OCI-LY1 (cell line): ENCODE data around the gene CNTN5.

Experiments
- H2AFZ ChIP-seq: fragments of 200-600 bp; sonication (generic), shearing (Covaris generic); 2 replicates; pipeline ENCODE4 v1.6.0; 2014; ENCODE audit warnings: antibody characterized with exemption, mild to moderate bottlenecking, low read length
- H3F3A ChIP-seq: fragments of 200-600 bp; sonication (generic), shearing (Covaris generic); 2 replicates; pipeline ENCODE4 v1.6.0; 2014; ENCODE audit warnings: mild to moderate bottlenecking, antibody characterized with exemption, low read length, moderate library complexity; ENCODE audit not compliant: insufficient read depth
- H3K27ac ChIP-seq: fragments of 200-600 bp; sonication (generic); 2 replicates; pipeline ENCODE4 v1.5.1; 2014; ENCODE audit warnings: low read length, mixed run types, mild to moderate bottlenecking, low read depth; ENCODE audit not compliant: poor library complexity, severe bottlenecking
- H3K27me3 ChIP-seq: fragments of 200-600 bp; sonication (generic); 2 replicates; pipeline ENCODE4 v1.6.0; 2014; ENCODE audit warnings: antibody characterized with exemption, mild to moderate bottlenecking, low read length, moderate library complexity; ENCODE audit not compliant: insufficient read depth
- H3K36me3 ChIP-seq: fragments of 200-600 bp; sonication (generic); 2 replicates; pipeline ENCODE4 v1.6.1; 2014; ENCODE audit warnings: mild to moderate bottlenecking, antibody characterized with exemption, low read length, moderate library complexity, mixed read lengths; ENCODE audit not compliant: insufficient read depth
- H3K4me1 ChIP-seq: fragments of 200-600 bp; sonication (generic); 2 replicates; pipeline ENCODE4 v1.5.1; 2014; ENCODE audit warnings: mild to moderate bottlenecking, low read length, moderate library complexity; ENCODE audit not compliant: insufficient read depth, severe bottlenecking
- H3K4me2 ChIP-seq: fragments of 200-600 bp; sonication (generic), shearing (Covaris generic); 2 replicates; pipeline ENCODE4 v1.6.1; 2014; ENCODE audit warnings: low read length
- H3K4me3 ChIP-seq: fragments of 200-600 bp; sonication (generic); 2 replicates; pipeline ENCODE4 v1.5.1; 2014; ENCODE audit warnings: low read length, low read depth, mild to moderate bottlenecking, mixed read lengths; ENCODE audit not compliant: poor library complexity, severe bottlenecking
- H3K79me2 ChIP-seq: fragments of 200-600 bp; shearing (Covaris generic); 2 replicates; pipeline ENCODE4 v1.6.1; 2016; ENCODE audit warnings: mixed run types, low read length, mixed read lengths; ENCODE audit not compliant: insufficient read depth
- H3K9ac ChIP-seq: fragments of 200-600 bp; sonication (generic), shearing (Covaris generic); 2 replicates; pipeline ENCODE4 v1.6.1; 2014; ENCODE audit warnings: mild to moderate bottlenecking, low read length, mixed read lengths
- H3K9me2 ChIP-seq: fragments of 200-600 bp; sonication (generic), shearing (Covaris generic); 2 replicates; pipeline ENCODE4 v1.6.1; 2014; ENCODE audit warnings: low read depth, mild to moderate bottlenecking, low read length, mixed read lengths
- H3K9me3 ChIP-seq: fragments of 200-600 bp; shearing (Covaris generic); 2 replicates; pipeline ENCODE4 v1.6.1; 2014; ENCODE audit warnings: low read length, mixed read lengths
- H4K20me1 ChIP-seq: fragments of 200-600 bp; sonication (generic), shearing (Covaris generic); 2 replicates; pipeline ENCODE4 v1.6.0; 2016; ENCODE audit warnings: mild to moderate bottlenecking, low read length; ENCODE audit not compliant: insufficient read depth
- EZH2 ChIP-seq: fragments of 200-600 bp; sonication (generic), shearing (Covaris generic); IDR thresholded peaks from 2 replicates; pipeline ENCODE4 v1.8.0; 2017; ENCODE audit warnings: borderline replicate concordance, mixed run types, mild to moderate bottlenecking, antibody characterized with exemption, low read length, moderate library complexity, mixed read lengths
- TF ChIP-seq, protein P1 (sequence below): fragments of 200-600 bp; sonication (generic), shearing (Covaris generic); IDR thresholded peaks from 2 replicates; pipeline ENCODE4 v1.5.1; 2017; ENCODE audit warnings: mild to moderate bottlenecking, antibody characterized with exemption, low read length, moderate library complexity, mixed read lengths

CNTN5 gene

DNA sequence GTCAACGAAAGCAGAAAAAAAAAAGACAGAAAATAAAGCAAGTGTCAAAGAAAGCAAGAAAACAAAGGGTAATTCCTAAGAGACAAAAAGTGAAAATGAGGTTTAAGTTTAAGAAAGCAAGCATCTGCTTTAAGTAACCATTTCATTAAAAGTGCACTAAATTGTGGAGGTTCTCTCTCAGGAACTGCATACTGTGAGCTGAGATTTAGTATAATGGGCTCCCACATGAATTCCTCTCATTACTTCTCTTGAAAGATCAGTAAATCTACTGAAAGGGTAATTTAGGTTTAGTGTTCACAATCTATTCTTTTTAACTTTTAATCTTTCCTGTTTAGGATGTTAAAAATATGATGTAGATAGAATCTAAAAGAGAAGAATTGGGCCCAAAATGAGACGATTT, 1201.0 kb downstream of the CNTN5 start:
- Histone ChIP-seq H3K79me2 (no peaks in the 10 kb centered on the region), H2AFZ (no peak overlapping the region), H3K9ac (no peak overlapping the region), H3K36me3 (no peaks in the 10 kb centered on the region), H3F3A (no peaks in the 10 kb centered on the region), H3K4me2 (no peak overlapping the region), H3K27ac (no peak overlapping the region), H3K4me3 (no peak overlapping the region), H4K20me1 (no peaks in the 10 kb centered on the region), H3K4me1 (no peaks in the 10 kb centered on the region), H3K27me3 (no peaks in the 10 kb centered on the region), H3K9me3 (no peaks in the 10 kb centered on the region), H3K9me2 (no peaks in the 10 kb centered on the region)
- TF ChIP-seq, protein P1, sequence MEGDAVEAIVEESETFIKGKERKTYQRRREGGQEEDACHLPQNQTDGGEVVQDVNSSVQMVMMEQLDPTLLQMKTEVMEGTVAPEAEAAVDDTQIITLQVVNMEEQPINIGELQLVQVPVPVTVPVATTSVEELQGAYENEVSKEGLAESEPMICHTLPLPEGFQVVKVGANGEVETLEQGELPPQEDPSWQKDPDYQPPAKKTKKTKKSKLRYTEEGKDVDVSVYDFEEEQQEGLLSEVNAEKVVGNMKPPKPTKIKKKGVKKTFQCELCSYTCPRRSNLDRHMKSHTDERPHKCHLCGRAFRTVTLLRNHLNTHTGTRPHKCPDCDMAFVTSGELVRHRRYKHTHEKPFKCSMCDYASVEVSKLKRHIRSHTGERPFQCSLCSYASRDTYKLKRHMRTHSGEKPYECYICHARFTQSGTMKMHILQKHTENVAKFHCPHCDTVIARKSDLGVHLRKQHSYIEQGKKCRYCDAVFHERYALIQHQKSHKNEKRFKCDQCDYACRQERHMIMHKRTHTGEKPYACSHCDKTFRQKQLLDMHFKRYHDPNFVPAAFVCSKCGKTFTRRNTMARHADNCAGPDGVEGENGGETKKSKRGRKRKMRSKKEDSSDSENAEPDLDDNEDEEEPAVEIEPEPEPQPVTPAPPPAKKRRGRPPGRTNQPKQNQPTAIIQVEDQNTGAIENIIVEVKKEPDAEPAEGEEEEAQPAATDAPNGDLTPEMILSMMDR = no peak

DNA sequence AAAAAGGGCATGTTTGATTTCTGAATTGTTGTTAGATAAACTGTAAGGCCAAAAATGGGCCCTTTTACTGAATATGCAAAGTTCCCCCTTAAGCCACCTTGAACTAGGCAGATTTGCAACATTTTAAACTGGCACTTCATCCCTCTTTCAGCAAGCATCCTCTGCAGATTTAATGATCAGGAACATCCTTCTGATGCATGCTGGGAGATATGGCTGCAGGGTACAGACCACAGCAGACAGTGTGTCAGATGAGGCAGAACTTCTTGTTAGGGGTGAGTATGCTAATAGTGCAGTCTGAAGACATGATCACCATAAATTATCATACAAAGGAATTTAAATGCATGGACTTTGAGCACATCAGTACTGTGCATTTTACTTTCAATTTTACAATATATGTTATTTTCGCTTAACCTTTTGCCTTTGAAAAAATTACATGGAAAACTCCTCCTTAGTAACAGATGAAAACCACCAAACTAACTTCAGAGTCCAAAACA, 1203.8 kb downstream of the CNTN5 start:
- no peaks in the 10 kb centered on the region for H4K20me1 ChIP-seq
- no peaks in the 10 kb centered on the region for H3K9me3 ChIP-seq
- H3F3A ChIP-seq = no peaks in the 10 kb centered on the region
- no peaks in the 10 kb centered on the region for H3K79me2 ChIP-seq
- H3K9me2 ChIP-seq = no peaks in the 10 kb centered on the region
- H3K27ac ChIP-seq = no peak overlapping the region
- no peak overlapping the region for H3K4me3 ChIP-seq
- H3K9ac ChIP-seq = no peak overlapping the region
- no peaks in the 10 kb centered on the region for H3K27me3 ChIP-seq
- no peak overlapping the region for H3K4me2 ChIP-seq
- H2AFZ ChIP-seq = no peak overlapping the region
- H3K36me3 ChIP-seq = no peaks in the 10 kb centered on the region
- no peak for TF ChIP-seq EZH2
- TF ChIP-seq, protein P1 = no peak
- H3K4me1 ChIP-seq = no peaks in the 10 kb centered on the region

DNA sequence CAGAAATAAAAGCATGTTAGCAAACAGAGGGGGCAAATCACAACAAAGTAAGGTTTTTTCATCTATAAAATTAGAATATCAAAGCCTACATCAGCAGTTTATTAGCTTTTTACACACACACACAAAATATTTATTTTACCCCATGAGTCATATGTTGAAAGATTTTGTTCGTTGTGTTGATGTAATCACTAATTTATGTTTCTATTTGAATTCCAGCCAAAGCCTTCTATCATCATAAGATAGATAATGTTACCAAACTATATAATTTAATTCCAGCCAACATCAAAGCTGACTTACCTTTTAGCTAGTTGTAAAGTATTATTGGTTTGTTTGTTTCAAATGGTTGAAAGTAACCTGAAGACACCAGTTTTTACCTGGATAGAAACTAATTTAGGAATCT, 1208.3 kb downstream of the CNTN5 start:
- H3K79me2 ChIP-seq = no peaks in the 10 kb centered on the region
- no peak overlapping the region for H3K9ac ChIP-seq
- H3K4me3 ChIP-seq = no peak overlapping the region
- H3K4me1 ChIP-seq = no peaks in the 10 kb centered on the region
- H3K27ac ChIP-seq = no peak overlapping the region
- no peaks in the 10 kb centered on the region for H3K9me3 ChIP-seq
- H2AFZ ChIP-seq = no peak overlapping the region
- H3K36me3 ChIP-seq = no peaks in the 10 kb centered on the region
- no peaks in the 10 kb centered on the region for H3K27me3 ChIP-seq
- no peaks in the 10 kb centered on the region for H3K9me2 ChIP-seq
- H3F3A ChIP-seq = no peaks in the 10 kb centered on the region
- no peak for TF ChIP-seq EZH2
- TF ChIP-seq, protein P1 = no peak
- H3K4me2 ChIP-seq = no peak overlapping the region
- no peaks in the 10 kb centered on the region for H4K20me1 ChIP-seq
